Nephron (organoid): ENCODE results near the gene CERS1.

Source experiments
- H3K27ac Mint-ChIP-seq, 3 experiments: 2 replicates each; pipeline ENCODE4 v1.8.0; 2020; ENCODE audit warnings: mixed read lengths in 3 of 3, mild to moderate bottlenecking in 2 of 3, moderate library complexity in 1 of 3
- H3K27me3 Mint-ChIP-seq: 2 replicates; pipeline ENCODE4 v1.8.0; 2021; ENCODE audit warnings: low read depth, mild to moderate bottlenecking, moderate library complexity, mixed read lengths
- H3K36me3 Mint-ChIP-seq: 2 replicates; pipeline ENCODE4 v1.8.0; 2020; ENCODE audit warnings: low read depth, mixed read lengths
- H3K4me1 Mint-ChIP-seq: 2 replicates; pipeline ENCODE4 v1.8.0; 2020; ENCODE audit warnings: mixed read lengths
- H3K4me3 Mint-ChIP-seq, 3 experiments: 2 replicates each; pipeline ENCODE4 v1.8.0; 2020; ENCODE audit warnings: mild to moderate bottlenecking in 3 of 3, mixed read lengths in 3 of 3, moderate library complexity in 2 of 3
- H3K9me3 Mint-ChIP-seq: 2 replicates; pipeline ENCODE4 v1.8.0; 2020; ENCODE audit warnings: mixed read lengths
- TF ChIP-seq, protein P1 (sequence below), 3 experiments: fragments of 200-600 bp; sonication (generic); IDR thresholded peaks; one replicate each; pipeline ENCODE4 v1.5.0; 2021; ENCODE audit warnings: antibody characterized with exemption in 3 of 3; ENCODE audit not compliant: unreplicated experiment in 3 of 3

CERS1 gene

DNA sequence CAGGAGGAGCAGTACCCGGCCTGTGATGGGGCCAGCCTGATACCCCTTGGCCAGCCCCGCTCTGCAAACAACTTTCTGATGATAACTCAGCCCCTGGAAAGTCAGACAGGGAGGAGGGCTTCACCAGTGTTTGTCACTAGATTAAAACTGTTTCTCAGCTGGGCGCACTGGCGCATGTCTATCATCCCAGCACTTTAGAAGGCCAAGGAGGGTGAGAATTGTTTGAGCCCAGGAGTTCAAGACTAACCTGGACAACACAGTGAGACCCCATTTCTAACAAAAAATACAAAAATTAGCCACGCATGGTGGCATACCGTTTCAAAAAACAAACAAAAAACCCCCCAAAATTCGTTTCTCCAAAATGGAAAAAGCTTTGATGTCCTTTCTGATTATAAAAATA lies 5.5 kb upstream of the CERS1 start:
- peaks cover 9% of the 10 kb centered on the region for H3K36me3 Mint-ChIP-seq
- no peaks in the 10 kb centered on the region for H3K9me3 Mint-ChIP-seq
- no peak overlapping the region for H3K27ac Mint-ChIP-seq
- no peaks in the 10 kb centered on the region for H3K27me3 Mint-ChIP-seq
- H3K4me3 Mint-ChIP-seq = no peak overlapping the region
- H3K4me1 Mint-ChIP-seq = no peaks in the 10 kb centered on the region
- TF ChIP-seq, protein P1, sequence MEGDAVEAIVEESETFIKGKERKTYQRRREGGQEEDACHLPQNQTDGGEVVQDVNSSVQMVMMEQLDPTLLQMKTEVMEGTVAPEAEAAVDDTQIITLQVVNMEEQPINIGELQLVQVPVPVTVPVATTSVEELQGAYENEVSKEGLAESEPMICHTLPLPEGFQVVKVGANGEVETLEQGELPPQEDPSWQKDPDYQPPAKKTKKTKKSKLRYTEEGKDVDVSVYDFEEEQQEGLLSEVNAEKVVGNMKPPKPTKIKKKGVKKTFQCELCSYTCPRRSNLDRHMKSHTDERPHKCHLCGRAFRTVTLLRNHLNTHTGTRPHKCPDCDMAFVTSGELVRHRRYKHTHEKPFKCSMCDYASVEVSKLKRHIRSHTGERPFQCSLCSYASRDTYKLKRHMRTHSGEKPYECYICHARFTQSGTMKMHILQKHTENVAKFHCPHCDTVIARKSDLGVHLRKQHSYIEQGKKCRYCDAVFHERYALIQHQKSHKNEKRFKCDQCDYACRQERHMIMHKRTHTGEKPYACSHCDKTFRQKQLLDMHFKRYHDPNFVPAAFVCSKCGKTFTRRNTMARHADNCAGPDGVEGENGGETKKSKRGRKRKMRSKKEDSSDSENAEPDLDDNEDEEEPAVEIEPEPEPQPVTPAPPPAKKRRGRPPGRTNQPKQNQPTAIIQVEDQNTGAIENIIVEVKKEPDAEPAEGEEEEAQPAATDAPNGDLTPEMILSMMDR (IDR thresholded peaks at IDR 0.05; ENCODE audit: unreplicated experiment in 3 of 3) = no peak

DNA sequence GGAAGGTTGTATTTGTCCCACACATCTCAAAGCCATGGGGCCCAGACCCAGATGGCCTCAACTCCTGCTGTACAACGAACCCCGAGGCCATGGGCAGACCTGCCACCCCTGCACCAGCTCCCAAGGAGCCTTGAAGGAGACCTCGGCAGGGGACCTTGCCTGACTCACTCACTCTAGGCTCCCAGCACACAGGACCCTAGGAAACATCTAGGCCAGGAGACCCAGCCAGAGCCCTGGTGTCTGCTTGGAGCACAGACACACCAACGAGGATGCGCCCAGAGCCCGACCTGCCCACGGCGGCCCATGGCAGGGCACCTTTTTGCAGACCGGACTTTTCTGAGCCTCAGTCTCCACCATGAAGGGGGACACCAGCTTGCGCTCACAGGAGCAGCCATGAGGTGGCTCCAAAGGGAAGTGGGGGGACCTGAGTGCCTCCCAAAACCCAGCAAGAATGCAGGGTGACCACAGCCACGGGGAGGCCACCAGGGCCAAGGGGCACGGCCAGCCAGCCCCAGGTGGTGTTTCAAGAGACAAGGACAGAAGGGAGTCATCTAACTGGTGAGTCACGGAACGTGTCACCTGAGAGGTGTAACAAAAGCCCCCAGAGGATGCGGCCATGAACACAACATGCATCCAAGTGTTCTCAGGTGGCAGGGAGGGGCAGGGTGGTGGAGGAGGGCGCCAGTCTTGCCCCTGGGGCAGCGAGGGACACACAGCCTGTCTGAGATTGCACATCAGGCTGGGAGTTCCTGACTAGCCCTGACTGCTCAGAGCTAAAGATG lies 4.9 kb upstream of the CERS1 start:
- TF ChIP-seq, protein P1 (IDR thresholded peaks at IDR 0.05; ENCODE audit: unreplicated experiment in 3 of 3) = no peak
- H3K9me3 Mint-ChIP-seq = no peaks in the 10 kb centered on the region
- no peak overlapping the region for H3K4me3 Mint-ChIP-seq
- H3K27ac Mint-ChIP-seq = no peak overlapping the region
- no peaks in the 10 kb centered on the region for H3K4me1 Mint-ChIP-seq
- no peaks in the 10 kb centered on the region for H3K27me3 Mint-ChIP-seq
- peaks cover 9% of the 10 kb centered on the region for H3K36me3 Mint-ChIP-seq

DNA sequence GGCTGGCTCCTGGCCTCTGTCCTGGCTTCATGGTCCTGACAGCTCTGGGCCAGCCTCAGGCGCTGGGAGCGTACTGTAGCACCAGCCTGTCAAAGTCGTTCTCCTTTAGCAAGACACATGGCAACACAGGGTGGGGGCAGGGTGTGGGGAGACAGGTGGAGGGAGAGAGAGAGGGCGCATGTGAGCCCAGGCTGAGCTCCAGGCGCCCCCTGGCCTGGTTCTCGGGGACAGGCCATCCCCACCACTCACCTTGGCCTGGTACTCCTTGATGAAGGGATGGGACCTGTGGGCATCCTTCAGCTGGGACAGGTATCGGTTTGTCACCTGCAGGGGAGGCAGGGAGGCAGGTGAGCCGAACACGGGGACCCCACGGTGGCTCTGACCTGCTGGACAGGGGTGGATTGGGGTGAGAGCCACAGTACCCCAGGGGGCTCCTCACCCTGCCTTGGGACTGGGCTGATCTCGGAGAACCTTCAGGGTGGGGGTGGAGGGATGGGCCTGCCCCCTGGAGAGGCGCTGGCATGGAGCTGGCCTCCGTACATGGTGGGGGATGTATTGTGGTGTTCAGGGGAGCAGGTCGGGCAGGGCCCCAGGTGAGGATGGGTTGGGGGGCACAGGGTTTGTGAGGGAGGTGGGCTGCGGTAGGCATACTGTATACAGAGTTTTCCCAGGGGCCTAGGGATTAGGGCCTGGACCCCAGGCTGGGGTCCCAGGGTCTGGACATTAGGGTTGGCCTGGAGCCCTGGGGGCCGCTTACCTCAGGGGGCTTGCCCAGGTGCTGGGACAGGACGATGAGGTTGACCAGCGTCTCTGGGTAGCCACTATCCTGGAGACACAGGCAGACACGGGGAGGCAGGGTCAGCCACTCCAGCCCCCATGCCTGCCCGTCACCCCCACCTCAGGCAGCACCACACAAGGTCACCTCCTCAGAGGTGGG lies 3.9 kb upstream of the CERS1 start:
- no peak overlapping the region for H3K4me3 Mint-ChIP-seq
- no peaks in the 10 kb centered on the region for H3K4me1 Mint-ChIP-seq
- H3K9me3 Mint-ChIP-seq = no peaks in the 10 kb centered on the region
- no peak overlapping the region for H3K27ac Mint-ChIP-seq
- H3K36me3 Mint-ChIP-seq = peaks cover 5% of the 10 kb centered on the region
- TF ChIP-seq, protein P1 (IDR thresholded peaks at IDR 0.05; ENCODE audit: unreplicated experiment in 3 of 3) = no peak
- no peaks in the 10 kb centered on the region for H3K27me3 Mint-ChIP-seq

DNA sequence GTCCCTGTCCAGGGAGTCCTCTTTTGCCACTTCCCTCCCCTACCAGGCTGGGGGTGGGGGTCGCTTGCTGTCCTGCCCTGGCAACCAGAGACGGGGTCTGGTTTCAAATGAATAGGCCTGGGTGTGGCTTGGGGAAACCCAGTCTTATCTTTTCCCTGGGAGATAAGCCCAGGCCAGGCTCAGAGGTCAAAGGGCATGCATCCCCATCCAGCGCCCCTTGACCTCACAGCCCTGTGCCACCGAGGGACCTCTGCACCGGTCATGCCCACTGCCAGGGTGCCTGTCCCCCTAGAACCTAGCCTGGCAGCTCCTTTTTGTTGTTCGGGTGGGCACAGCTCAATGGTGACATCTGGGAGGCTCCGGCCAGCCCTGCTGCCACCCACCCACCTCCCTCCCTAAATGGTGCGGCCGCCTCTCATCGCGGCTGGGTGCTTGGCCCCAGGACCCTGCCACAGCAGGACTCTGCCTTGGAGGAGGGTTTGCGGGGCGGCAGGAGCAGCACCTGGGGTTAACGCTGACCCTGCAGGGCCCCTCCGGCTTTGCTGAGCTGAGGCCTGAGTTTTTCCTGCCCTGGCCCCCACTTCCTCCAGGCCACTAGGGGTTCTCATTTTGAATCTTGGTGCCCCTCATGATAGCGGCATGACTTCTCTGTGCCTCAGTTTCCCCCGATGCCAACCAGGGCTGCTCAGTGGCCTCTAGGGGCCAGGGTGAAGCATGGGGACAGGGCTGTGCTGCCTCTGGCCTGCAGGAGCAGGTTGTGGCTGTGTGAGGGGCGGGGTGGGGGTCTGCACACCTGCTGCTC lies 2.9 kb upstream of the CERS1 start:
- TF ChIP-seq, protein P1 (IDR thresholded peaks at IDR 0.05; ENCODE audit: unreplicated experiment in 3 of 3) = no peak
- Mint-ChIP-seq H3K4me3 (no peak overlapping the region), H3K36me3 (peaks cover 5% of the 10 kb centered on the region), H3K27ac (no peak overlapping the region), H3K27me3 (no peaks in the 10 kb centered on the region), H3K4me1 (no peaks in the 10 kb centered on the region), H3K9me3 (no peaks in the 10 kb centered on the region)

DNA sequence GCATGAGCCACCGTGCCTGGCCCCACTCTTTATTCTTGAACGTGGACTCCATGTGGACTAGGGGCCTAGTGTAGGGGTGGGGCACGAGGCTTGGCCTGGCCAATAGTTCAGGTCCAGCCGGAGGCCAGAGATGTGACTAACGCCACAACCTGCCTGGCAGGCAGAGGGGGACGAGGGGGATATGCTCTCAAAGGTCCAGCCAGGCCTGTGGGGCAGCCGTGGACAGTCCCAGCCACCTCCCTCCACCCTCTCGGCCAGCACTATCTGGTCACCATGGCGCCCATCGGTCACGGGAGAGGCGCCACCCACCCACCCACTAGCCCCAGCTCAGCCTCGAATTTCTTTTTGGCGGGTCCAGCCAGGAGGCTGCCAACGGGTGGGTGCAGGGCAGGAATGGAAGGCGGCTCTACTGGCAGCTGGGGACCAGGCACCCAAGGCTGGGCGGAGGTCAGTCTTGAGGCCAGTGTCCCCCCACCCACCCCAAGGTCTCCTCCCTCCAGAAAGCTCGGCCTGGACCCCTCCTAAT lies 2.2 kb upstream of the CERS1 start:
- Mint-ChIP-seq H3K27ac (no peak overlapping the region), H3K4me3 (peak overlapping the region; percentile 85 to 90 (median 89)), H3K9me3 (no peaks in the 10 kb centered on the region), H3K36me3 (peaks cover 5% of the 10 kb centered on the region), H3K27me3 (no peaks in the 10 kb centered on the region), H3K4me1 (no peaks in the 10 kb centered on the region)
- TF ChIP-seq, protein P1 (IDR thresholded peaks at IDR 0.05; ENCODE audit: unreplicated experiment in 3 of 3) = no peak
